HG02884 (cell line): Measurements from ENCODE around the gene PABPC1L2B.
"Not testable (repeated sequence)": the region's sequence is repeated elsewhere in the genome, so short reads cannot be mapped to it uniquely, and the experiment has no call there.

ENCODE experiments used
- ATAC-seq: cut with Tn5 transposase; IDR thresholded peaks from one replicate; pipeline ENCODE4 v1.9.1; 2021; ENCODE audit warnings: mild to moderate bottlenecking, moderate library complexity; ENCODE audit not compliant: unreplicated experiment

Gene PABPC1L2B

DNA sequence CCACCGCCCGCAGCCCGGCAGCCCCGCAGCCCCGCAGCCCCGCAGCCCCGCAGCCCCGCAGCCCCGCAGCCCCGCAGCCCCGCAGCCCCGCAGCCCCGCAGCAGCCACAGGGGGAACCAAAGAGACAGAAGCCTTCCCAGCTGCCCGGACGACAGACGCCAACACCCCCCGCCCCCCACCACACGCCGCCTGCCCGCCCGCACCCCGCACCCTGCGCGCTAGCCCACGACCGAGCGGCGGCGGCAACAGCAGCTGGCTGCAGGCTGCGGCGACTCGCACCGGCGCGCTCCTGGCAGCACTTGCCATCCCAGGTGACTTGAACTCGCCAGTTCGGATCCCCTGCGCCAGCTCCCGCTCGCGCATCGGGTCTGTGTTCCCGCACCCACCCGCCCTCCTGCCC lies at the start of gene PABPC1L2B:
Gene PABPC1L2B (plus strand): TSS at position 207 of the 400 bp plus-strand sequence. CDS start 704 bp downstream, outside the sequence.
- ATAC-seq = not testable (repeated sequence)

DNA sequence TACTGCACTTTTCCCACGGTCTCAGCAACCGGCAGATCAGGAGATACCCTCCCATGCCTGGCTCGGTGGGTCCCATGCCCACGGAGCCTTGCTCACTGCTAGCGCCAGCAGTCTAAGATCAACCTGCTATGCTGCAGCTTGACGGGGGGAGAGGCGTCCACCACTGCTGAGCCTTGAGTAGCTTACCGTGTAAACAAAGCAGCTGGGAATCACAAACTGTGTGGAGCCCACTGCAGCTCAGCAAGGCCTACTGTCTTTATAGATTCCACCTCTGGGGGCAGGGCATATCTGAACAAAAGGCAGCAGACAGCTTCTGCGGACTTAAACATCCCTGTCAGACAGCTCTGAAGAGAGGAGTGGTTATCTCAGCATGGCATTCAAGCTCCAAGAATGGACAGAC lies 42.8 kb upstream of the PABPC1L2B start:
- ATAC-seq = not testable (repeated sequence)

DNA sequence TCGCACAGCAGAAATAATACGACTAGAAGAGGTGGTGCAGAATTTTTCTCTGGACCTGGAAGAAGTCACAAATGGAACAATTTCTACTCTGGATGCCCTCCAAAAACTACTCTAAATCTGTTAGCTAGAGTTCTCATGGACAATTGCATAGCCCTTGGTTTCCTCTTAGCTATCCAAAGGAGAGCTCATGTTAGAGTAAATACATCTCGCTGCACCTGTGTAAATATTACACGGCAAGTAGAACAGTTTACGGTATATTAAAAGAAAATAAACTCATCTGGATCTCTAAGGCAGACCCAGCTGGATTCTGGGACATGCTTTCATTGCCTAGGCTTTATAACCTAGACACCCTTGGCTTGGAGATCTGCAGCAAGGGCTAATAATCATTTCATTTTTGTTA lies 30.9 kb upstream of the PABPC1L2B start:
- ATAC-seq = not testable (repeated sequence)

DNA sequence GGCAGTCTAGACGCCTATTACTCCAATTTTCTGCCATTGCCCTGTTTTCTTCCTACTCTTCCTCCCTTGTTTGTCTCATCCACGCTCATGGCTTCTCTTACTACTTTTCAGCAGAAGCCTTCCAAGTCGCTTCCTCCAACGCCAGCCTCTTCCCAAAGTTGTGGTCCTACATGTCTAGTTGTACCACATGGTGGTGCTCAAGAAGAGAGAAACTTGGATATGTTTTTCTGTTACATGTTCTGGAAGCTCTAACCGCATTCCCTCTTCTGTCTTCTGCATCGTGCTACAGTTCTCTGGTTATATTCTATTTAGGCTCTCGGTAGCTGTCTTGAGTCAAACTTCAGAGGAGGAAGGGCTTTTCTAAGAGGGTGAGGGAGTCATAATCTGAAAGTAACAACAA lies 27.9 kb upstream of the PABPC1L2B start:
- ATAC-seq = not testable (repeated sequence)

DNA sequence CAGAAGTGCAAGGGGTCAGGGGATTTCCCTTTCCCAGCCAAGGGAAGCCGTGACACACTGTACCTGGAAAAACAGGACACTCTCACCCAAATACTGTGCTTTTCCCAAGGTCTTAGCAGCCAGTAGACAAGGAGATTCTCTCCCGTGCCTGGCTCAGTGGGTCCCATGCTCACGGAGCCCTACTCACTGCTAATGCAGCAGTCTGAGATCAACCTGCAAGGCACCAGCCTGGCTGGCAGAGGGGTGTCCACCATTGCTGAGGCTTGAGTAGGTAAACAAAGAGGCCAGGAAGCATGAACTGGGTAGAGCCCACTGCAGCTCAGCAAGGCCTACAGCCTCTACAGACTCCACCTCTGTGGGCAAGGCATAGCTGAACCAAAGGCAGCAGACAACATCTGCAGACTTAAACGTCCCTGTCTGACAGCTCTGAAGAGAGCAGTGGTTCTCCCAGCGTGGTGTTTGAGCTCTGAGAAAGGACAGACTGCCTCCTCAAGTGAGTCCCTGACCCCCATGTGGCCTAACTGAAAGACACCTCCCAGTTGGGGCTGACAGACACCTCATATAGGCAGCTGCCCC lies 21.8 kb upstream of the PABPC1L2B start:
- ATAC-seq = not testable (repeated sequence)

DNA sequence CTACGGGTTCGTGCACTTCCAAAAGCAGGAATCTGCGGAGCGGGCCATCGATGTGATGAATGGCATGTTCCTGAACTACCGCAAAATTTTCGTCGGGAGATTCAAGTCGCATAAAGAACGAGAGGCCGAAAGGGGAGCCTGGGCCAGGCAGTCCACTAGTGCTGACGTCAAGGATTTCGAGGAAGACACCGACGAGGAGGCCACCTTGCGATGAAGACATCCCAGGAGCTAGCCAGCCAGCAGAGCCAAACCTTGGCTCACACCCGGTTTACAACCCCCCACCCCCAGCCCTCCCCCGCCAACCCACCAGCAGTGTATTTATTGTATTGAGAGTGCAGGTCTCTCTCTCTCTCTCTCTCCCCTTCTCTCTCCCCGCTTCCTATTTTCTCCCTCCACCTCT lies 1.3 kb downstream of the PABPC1L2B start:
- not testable (repeated sequence) for ATAC-seq

DNA sequence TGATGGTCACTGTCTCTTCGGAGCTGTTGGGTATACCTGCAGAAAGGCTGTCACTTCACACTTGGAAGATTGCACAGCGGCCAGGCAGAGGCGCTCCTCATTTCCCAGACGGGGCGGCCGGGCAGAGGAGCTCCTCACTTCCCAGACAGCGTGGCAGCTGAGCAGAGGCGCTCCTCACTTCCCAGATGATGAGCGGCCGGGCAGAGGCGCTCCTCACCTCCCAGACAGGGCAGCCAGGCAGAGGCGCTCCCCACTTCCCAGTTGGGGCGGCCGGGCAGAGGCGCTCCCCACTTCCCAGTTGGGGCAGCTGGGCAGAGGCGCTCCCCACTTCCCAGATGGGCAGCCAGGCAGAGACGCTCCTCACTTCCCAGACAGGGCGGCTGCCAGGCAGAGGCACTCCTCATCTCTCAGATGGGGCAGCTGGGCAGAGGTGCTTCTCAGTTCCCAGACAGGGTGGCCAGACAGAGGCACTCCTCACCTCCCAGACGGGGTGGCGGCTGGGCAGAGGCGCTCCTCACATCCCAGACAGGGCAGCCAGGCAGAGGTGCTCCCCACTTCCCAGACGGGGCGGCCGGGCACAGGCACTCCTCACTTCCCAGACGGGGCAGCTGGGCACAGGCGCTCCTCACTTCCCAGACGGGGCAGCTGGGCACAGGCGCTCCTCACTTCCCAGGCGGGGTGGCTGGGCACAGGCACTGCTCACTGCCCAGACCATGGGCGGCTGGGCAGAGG lies 18.8 kb downstream of the PABPC1L2B start:
- no peak for ATAC-seq

DNA sequence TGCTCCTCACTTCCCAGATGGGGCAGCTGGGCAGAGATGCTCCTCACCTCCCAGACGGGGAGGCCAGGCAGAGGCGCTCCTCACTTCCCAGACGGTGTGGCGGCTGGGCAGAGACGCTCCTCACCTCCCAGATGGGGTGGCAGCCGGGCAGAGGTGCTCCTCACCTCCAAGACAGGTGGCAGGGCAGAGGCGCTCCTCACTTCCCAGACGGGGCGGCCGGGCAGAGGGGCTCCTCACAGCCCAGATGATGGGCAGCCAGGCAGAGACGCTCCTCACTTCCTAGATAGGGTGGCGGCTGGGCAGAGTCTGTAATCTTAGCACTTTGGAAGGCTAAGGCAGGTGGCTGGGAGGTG lies 19.3 kb downstream of the PABPC1L2B start:
- not testable (repeated sequence) for ATAC-seq

DNA sequence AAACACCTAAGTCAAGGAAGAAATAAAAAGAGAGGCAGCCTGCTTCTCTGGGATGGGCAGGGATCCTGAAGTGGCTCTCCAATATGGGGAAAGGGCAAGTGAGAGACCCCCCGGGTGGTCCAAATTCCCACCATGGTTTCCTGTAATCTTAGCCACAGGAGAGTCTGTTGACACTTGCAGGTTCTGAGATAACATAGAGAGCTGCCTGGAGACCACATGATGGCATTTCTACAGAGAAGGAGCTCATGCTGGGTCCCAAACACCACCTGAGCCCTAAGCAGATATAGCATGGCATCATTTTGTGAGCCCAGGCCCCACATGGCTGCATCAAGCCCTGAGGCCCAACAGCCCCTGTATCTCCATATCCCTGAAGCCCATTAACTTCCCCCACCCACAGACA lies 26.1 kb downstream of the PABPC1L2B start:
- no peak for ATAC-seq
